Endodermal cell (in vitro differentiated cells): ENCODE results near the gene NABP1. TPM values are rescaled to one million over a fixed set of nuclear protein-coding genes. Genes with fewer than 3 reads are reported as not detected.

Experiments
- DNase-seq: peaks from one replicate; pipeline ENCODE4 v3.0.0-alpha.2; 2017
- H3K27ac ChIP-seq: 2 replicates; pipeline ENCODE4 v1.5.1; 2013; ENCODE audit warnings: mild to moderate bottlenecking, low read depth, low read length, moderate library complexity
- H3K27me3 ChIP-seq: 2 replicates; pipeline ENCODE4 v1.6.1; 2013; ENCODE audit warnings: mild to moderate bottlenecking, low read length, moderate library complexity; ENCODE audit not compliant: insufficient read depth, control insufficient read depth, poor library complexity, severe bottlenecking
- H3K36me3 ChIP-seq: 2 replicates; pipeline ENCODE4 v1.7.0; 2013; ENCODE audit warnings: mild to moderate bottlenecking, low read length, moderate library complexity; ENCODE audit not compliant: control insufficient read depth, insufficient read depth
- H3K4me1 ChIP-seq: one replicate; pipeline ENCODE4 v1.7.0; 2013; ENCODE audit warnings: low read length; ENCODE audit not compliant: control insufficient read depth, insufficient read depth
- H3K4me3 ChIP-seq: 2 replicates; pipeline ENCODE4 v1.5.1; 2013; ENCODE audit warnings: mild to moderate bottlenecking, low read length, moderate library complexity
- H3K9ac ChIP-seq: 2 replicates; pipeline ENCODE4 v1.6.1; 2013; ENCODE audit warnings: mild to moderate bottlenecking, low read length, moderate library complexity; ENCODE audit not compliant: poor library complexity, severe bottlenecking; ENCODE audit errors: extremely low read depth
- H3K9me3 ChIP-seq: 2 replicates; pipeline ENCODE4 v1.6.1; 2013; ENCODE audit warnings: mild to moderate bottlenecking, low read length, moderate library complexity; ENCODE audit not compliant: control insufficient read depth
- H3K27ac Mint-ChIP-seq: 2 replicates; pipeline ENCODE4 v1.8.0; 2020; ENCODE audit warnings: mixed read lengths
- H3K27me3 Mint-ChIP-seq: 2 replicates; pipeline ENCODE4 v1.8.0; 2021; ENCODE audit warnings: mild to moderate bottlenecking, mixed read lengths; ENCODE audit not compliant: insufficient read depth
- H3K36me3 Mint-ChIP-seq: 2 replicates; pipeline ENCODE4 v1.8.0; 2020; ENCODE audit warnings: low read depth, mixed read lengths
- H3K4me1 Mint-ChIP-seq: 2 replicates; pipeline ENCODE4 v1.8.0; 2020; ENCODE audit warnings: mixed read lengths
- H3K4me3 Mint-ChIP-seq: 2 replicates; pipeline ENCODE4 v1.8.0; 2020; ENCODE audit warnings: mild to moderate bottlenecking, moderate library complexity, mixed read lengths
- H3K9me3 Mint-ChIP-seq: 2 replicates; pipeline ENCODE4 v1.8.0; 2020; ENCODE audit warnings: mild to moderate bottlenecking, mixed read lengths
- CTCF ChIP-seq: fragments of 200-600 bp; sonication (generic); conservative IDR thresholded peaks from 2 replicates; pipeline ENCODE4 v1.5.0; 2021; ENCODE audit warnings: antibody characterized with exemption, mild to moderate bottlenecking
- WGBS, 2 experiments: methylation state at CpG; one replicate each; pipeline versions ENCODE4 v1.1.5 to v1.1.7; 2013; ENCODE audit warnings: missing lambda C conversion rate in 2 of 2, mixed read lengths in 1 of 2; ENCODE audit not compliant: insufficient coverage in 1 of 2, insufficient read length in 1 of 2; 5-methylcytosine and 5-hydroxymethylcytosine counted together
- total RNA-seq, 2 donors: library from RNA; stranded (reverse); fragmentation: NEBNext Ultra II Directional in 1 of 2; extraction: Animal tissue kit (Norgen Biotek cat#: 25700) in 1 of 2; gene quantifications; 2 replicates in 1 of 2; 3 replicates in 1 of 2; pipeline ENCODE4 v1.2.1, GENCODE V29; 2021

NABP1 gene
- total RNA-seq, 2 donors from 2014 or later = 5.8 to 8.7 TPM

GRCh38 chr2:191680639-191681038, 2.7 kb downstream of the NABP1 start:
- H3K36me3 Mint-ChIP-seq = peaks cover 8% of the 10 kb centered on the region
- WGBS, 2 experiments = no CpG with 5 or more reads among the region's 1 CpG
- H3K27ac Mint-ChIP-seq = no peak overlapping the region
- H3K9me3 Mint-ChIP-seq = no peaks in the 10 kb centered on the region
- H3K27ac ChIP-seq = no peak overlapping the region
- H3K4me1 Mint-ChIP-seq = peaks cover 14% of the 10 kb centered on the region
- H3K9me3 ChIP-seq = no peaks in the 10 kb centered on the region
- no peaks in the 10 kb centered on the region for H3K4me1 ChIP-seq
- peaks cover 18% of the 10 kb centered on the region for H3K27me3 Mint-ChIP-seq
- no peak overlapping the region for H3K4me3 ChIP-seq
- no peak overlapping the region for H3K4me3 Mint-ChIP-seq
- H3K9ac ChIP-seq = no peak overlapping the region
- TF ChIP-seq CTCF = no peak
- peaks cover 10% of the 10 kb centered on the region for H3K27me3 ChIP-seq
- H3K36me3 ChIP-seq = peaks cover 21% of the 10 kb centered on the region
- no peak for DNase-seq

GRCh38 chr2:191682126-191682525, 4.2 kb downstream of the NABP1 start:
- Histone ChIP-seq H3K9me3 (no peaks in the 10 kb centered on the region), H3K4me3 (no peak overlapping the region), H3K4me1 (no peaks in the 10 kb centered on the region), H3K9ac (no peak overlapping the region), H3K27me3 (peaks cover under 1% of the 10 kb centered on the region), H3K36me3 (peaks cover 21% of the 10 kb centered on the region), H3K27ac (no peak overlapping the region)
- Mint-ChIP-seq H3K9me3 (no peaks in the 10 kb centered on the region), H3K4me3 (no peak overlapping the region), H3K27ac (no peak overlapping the region), H3K36me3 (peaks cover 8% of the 10 kb centered on the region), H3K27me3 (peaks cover 9% of the 10 kb centered on the region), H3K4me1 (peaks cover 11% of the 10 kb centered on the region)
- no peak for TF ChIP-seq CTCF
- 93 to 94% methylated on average over 2 to 6 of the region's 6 CpGs for WGBS, 2 experiments
- no peak for DNase-seq

GRCh38 chr2:191686066-191686465, 8.1 kb downstream of the NABP1 start:
- WGBS, 2 experiments = 94 to 100% methylated on average over 2 of the region's 2 CpGs
- Mint-ChIP-seq H3K9me3 (no peaks in the 10 kb centered on the region), H3K27ac (no peak overlapping the region), H3K27me3 (no peaks in the 10 kb centered on the region), H3K4me3 (no peak overlapping the region), H3K36me3 (peaks cover 11% of the 10 kb centered on the region), H3K4me1 (peaks cover 28% of the 10 kb centered on the region)
- Histone ChIP-seq H3K36me3 (peaks cover 21% of the 10 kb centered on the region), H3K4me3 (no peak overlapping the region), H3K9ac (no peak overlapping the region), H3K27ac (no peak overlapping the region), H3K4me1 (peaks cover 5% of the 10 kb centered on the region), H3K9me3 (no peaks in the 10 kb centered on the region), H3K27me3 (no peaks in the 10 kb centered on the region)
- DNase-seq = no peak
- TF ChIP-seq CTCF = no peak
